ENCODE measurements around the gene BAHCC1. TPM values are rescaled to one million over a fixed set of nuclear protein-coding genes. Genes with fewer than 3 reads are reported as not detected.
"Not testable (repeated sequence)": the region's sequence is repeated elsewhere in the genome, so short reads cannot be mapped to it uniquely, and the experiment has no call there.

The BAHCC1 gene
- total RNA-seq, 2 experiments from 2014 or later = 0.87 to 0.91 TPM

- ATAC-seq = no peak
- H3K36me3 Mint-ChIP-seq (ENCODE audit: low read depth) = no peaks in the 10 kb centered on the region
- peaks cover 12% of the 10 kb centered on the region for H3K4me1 Mint-ChIP-seq (ENCODE audit: low read depth)
- ChIA-PET CTCF (no interaction called here), POLR2A (no interaction called here)
- DNase-seq = peak; percentile 44
- no peak overlapping the region for H3K4me3 Mint-ChIP-seq
- peaks cover 17% of the 10 kb centered on the region for H3K27me3 Mint-ChIP-seq (ENCODE audit: low read depth)
- H3K27ac Mint-ChIP-seq = no peak overlapping the region
- no peaks in the 10 kb centered on the region for H3K9me3 Mint-ChIP-seq (ENCODE audit: insufficient read depth)
Observed at GRCh38 chr17:81424151-81425017, 29.1 kb downstream of the BAHCC1 start.

- H3K9me3 Mint-ChIP-seq (ENCODE audit: insufficient read depth); CTCF ChIA-PET; POLR2A ChIA-PET; H3K36me3 Mint-ChIP-seq (ENCODE audit: low read depth); H3K27ac Mint-ChIP-seq; H3K4me3 Mint-ChIP-seq; DNase-seq; ATAC-seq: not testable (repeated sequence)
- H3K27me3 Mint-ChIP-seq (ENCODE audit: low read depth) = peaks cover 19% of the 10 kb centered on the region
- peaks cover 12% of the 10 kb centered on the region for H3K4me1 Mint-ChIP-seq (ENCODE audit: low read depth)
Observed at GRCh38 chr17:81425041-81425440, 29.8 kb downstream of the BAHCC1 start.

GRCh38 chr17:81425716-81426392 is 30.6 kb downstream of the BAHCC1 start:
- H3K27me3 Mint-ChIP-seq (ENCODE audit: low read depth) = peaks cover 24% of the 10 kb centered on the region
- ATAC-seq; H3K4me3 Mint-ChIP-seq; POLR2A ChIA-PET; DNase-seq; H3K27ac Mint-ChIP-seq; H3K36me3 Mint-ChIP-seq (ENCODE audit: low read depth); CTCF ChIA-PET; H3K9me3 Mint-ChIP-seq (ENCODE audit: insufficient read depth): not testable (repeated sequence)
- peaks cover 16% of the 10 kb centered on the region for H3K4me1 Mint-ChIP-seq (ENCODE audit: low read depth)

- no peak for ATAC-seq
- no peak for DNase-seq
- POLR2A ChIA-PET = no interaction called here
- Mint-ChIP-seq H3K36me3 (ENCODE audit: low read depth) (no peaks in the 10 kb centered on the region), H3K27ac (peak overlapping the region; percentile 25), H3K27me3 (ENCODE audit: low read depth) (peaks cover 24% of the 10 kb centered on the region), H3K4me1 (ENCODE audit: low read depth) (peaks cover 16% of the 10 kb centered on the region), H3K4me3 (no peak overlapping the region), H3K9me3 (ENCODE audit: insufficient read depth) (no peaks in the 10 kb centered on the region)
- CTCF ChIA-PET = no interaction called here
Observed at GRCh38 chr17:81426393-81427172, 31.3 kb downstream of the BAHCC1 start.

GRCh38 chr17:81427173-81428120 is 32.2 kb downstream of the BAHCC1 start:
- ChIA-PET CTCF (no interaction called here), POLR2A (no interaction called here)
- peaks cover 16% of the 10 kb centered on the region for H3K4me1 Mint-ChIP-seq (ENCODE audit: low read depth)
- H3K36me3 Mint-ChIP-seq (ENCODE audit: low read depth) = no peaks in the 10 kb centered on the region
- H3K27ac Mint-ChIP-seq = peak overlapping the region; percentile 25
- peaks cover 24% of the 10 kb centered on the region for H3K27me3 Mint-ChIP-seq (ENCODE audit: low read depth)
- ATAC-seq (peak; percentile 16), DNase-seq (no peak)
- no peak overlapping the region for H3K4me3 Mint-ChIP-seq
- no peaks in the 10 kb centered on the region for H3K9me3 Mint-ChIP-seq (ENCODE audit: insufficient read depth)

- POLR2A ChIA-PET = no interaction called here
- CTCF ChIA-PET = no interaction called here
- Mint-ChIP-seq H3K4me1 (ENCODE audit: low read depth) (peaks cover 16% of the 10 kb centered on the region), H3K27ac (no peak overlapping the region), H3K4me3 (no peak overlapping the region), H3K27me3 (ENCODE audit: low read depth) (peaks cover 24% of the 10 kb centered on the region), H3K9me3 (ENCODE audit: insufficient read depth) (no peaks in the 10 kb centered on the region), H3K36me3 (ENCODE audit: low read depth) (no peaks in the 10 kb centered on the region)
- ATAC-seq = no peak
- DNase-seq = peak; percentile 41
Observed at GRCh38 chr17:81428121-81428515, 32.9 kb downstream of the BAHCC1 start.

- DNase-seq (no peak), ATAC-seq (no peak)
- ChIA-PET POLR2A (interaction anchor here (0.8 kb wide), 1 partner anchor 133 kb away, joined by 4 read pairs; the partner anchor contains the start of gene SLC38A10), CTCF (interaction anchor here (2.4 kb wide), 1 partner anchor 12 kb away, joined by 10 read pairs; no protein-coding TSS in a partner anchor)
- Mint-ChIP-seq H3K36me3 (ENCODE audit: low read depth) (no peaks in the 10 kb centered on the region), H3K4me3 (no peak overlapping the region), H3K27ac (no peak overlapping the region), H3K27me3 (ENCODE audit: low read depth) (peaks cover 24% of the 10 kb centered on the region), H3K9me3 (ENCODE audit: insufficient read depth) (no peaks in the 10 kb centered on the region), H3K4me1 (ENCODE audit: low read depth) (peaks cover 16% of the 10 kb centered on the region)
Observed at GRCh38 chr17:81428516-81428915, 33.3 kb downstream of the BAHCC1 start.

- Mint-ChIP-seq H3K9me3 (ENCODE audit: insufficient read depth) (no peaks in the 10 kb centered on the region), H3K27me3 (ENCODE audit: low read depth) (peaks cover 24% of the 10 kb centered on the region), H3K4me1 (ENCODE audit: low read depth) (peaks cover 16% of the 10 kb centered on the region), H3K4me3 (no peak overlapping the region), H3K27ac (no peak overlapping the region), H3K36me3 (ENCODE audit: low read depth) (no peaks in the 10 kb centered on the region)
- POLR2A ChIA-PET = interaction anchor here (0.8 to 1.1 kb wide), 2 partner anchors 55 to 134 kb away, joined by 4 read pairs; partner anchors contain the start of gene SLC38A10
- no peak for DNase-seq
- CTCF ChIA-PET = interaction anchor here (1.7 to 2.4 kb wide), 2 partner anchors 11 to 56 kb away, joined by 5 to 10 read pairs; no protein-coding TSS in a partner anchor
- peak; percentile 16 for ATAC-seq
Observed at GRCh38 chr17:81428948-81429774, 33.9 kb downstream of the BAHCC1 start.

GRCh38 chr17:81429821-81430551 is 34.7 kb downstream of the BAHCC1 start:
- no peaks in the 10 kb centered on the region for H3K9me3 Mint-ChIP-seq (ENCODE audit: insufficient read depth)
- peaks cover 16% of the 10 kb centered on the region for H3K4me1 Mint-ChIP-seq (ENCODE audit: low read depth)
- peaks cover 24% of the 10 kb centered on the region for H3K27me3 Mint-ChIP-seq (ENCODE audit: low read depth)
- no peak overlapping the region for H3K27ac Mint-ChIP-seq
- ChIA-PET CTCF (interaction anchor here (1.1 to 2.4 kb wide), 3 partner anchors 11 to 55 kb away, joined by 3 to 10 read pairs (median 5); no protein-coding TSS in a partner anchor), POLR2A (interaction anchor here (0.6 to 1.1 kb wide), 2 partner anchors 31 to 55 kb away, joined by 3 to 4 read pairs; no protein-coding TSS in a partner anchor)
- no peak for ATAC-seq
- no peak for DNase-seq
- H3K4me3 Mint-ChIP-seq = no peak overlapping the region
- H3K36me3 Mint-ChIP-seq (ENCODE audit: low read depth) = no peaks in the 10 kb centered on the region

All from activated CD8-positive, alpha-beta T cell treated with anti-CD3 and anti-CD28 coated beads, Interleukin-2, amount 10 ng/mL, durations not matched to agents 7 days and 5 days (primary cell).